Measurements from ENCODE around the gene ADD1.
"Not testable (repeated sequence)": the region's sequence is repeated elsewhere in the genome, so short reads cannot be mapped to it uniquely, and the experiment has no call there.

ADD1 gene

GRCh38 chr4:2922453-2923101 is 78.9 kb downstream of the ADD1 start:
- DNase-seq (ENCODE audit: low read depth): not testable (repeated sequence)

DNA sequence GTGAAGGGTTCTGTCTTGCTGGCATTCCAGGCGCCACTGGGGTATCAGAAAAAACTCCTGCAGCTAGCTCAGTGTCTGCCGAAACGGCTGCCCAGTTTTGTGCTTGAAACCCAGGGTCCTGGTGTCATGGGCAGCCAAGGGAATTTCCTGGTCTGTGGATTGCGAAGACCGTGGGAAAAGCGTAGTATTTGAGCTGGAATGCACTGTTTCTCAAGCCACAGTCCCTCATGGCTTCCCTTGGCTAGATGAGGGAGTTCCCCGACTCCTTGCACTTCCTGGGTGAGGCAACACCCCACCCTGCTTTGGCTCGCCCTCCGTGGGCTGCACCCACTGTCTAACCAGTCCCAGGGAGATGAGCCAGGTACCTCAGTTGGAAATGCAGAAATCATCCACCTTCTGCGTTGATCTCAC is 79.5 kb downstream of the ADD1 start:
- no peak for DNase-seq (ENCODE audit: low read depth)

DNA sequence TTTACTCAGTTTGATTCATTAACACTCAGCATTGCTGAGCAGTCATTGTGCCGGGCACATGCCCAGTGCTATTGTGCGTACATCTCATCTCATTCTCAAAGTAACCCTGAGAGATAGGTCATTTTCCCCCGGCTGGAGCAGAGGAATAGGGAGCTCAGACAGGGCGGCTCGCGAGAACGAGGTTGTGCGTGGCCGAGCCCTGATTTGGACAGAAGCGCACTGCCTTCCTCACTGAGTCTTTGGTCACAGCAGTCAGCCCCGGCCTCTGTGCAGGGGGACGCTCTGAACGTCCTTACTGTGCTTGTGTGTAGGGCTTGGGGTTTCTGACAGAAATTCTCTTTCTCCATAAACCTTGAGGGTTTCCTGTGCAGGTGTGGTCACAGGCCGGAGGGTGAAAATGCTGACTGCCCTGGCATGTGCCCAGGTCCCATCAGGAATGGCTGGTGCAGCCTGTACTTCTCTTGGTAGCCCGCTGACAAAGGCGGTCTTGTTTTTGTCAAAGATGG is 80.1 kb downstream of the ADD1 start:
- DNase-seq (ENCODE audit: low read depth): no peak

DNA sequence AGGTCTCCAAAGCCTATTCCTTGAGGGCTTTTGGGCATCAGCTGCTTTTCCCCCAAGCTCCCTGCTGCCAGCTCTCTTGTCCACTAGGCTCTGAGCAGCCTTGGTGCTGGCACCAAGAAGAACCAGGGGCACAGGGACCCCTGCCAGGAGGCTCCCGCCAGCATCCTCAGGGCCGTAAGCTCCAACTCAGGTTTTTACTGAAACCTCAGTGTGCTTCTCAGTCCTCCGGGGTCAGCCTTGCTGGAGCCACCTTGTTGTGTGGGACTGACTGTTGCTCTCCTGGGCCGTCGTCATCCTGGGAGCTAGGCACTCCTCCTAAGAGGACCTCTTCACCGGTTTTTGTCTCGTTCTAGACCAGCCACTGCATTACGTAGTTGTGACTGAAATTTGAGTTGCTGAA is 80.6 kb downstream of the ADD1 start:
- DNase-seq (ENCODE audit: low read depth): no peak

- no peak for DNase-seq (ENCODE audit: low read depth)
Measured at GRCh38 chr4:2924765-2925301, 81.2 kb downstream of the ADD1 start.

DNA sequence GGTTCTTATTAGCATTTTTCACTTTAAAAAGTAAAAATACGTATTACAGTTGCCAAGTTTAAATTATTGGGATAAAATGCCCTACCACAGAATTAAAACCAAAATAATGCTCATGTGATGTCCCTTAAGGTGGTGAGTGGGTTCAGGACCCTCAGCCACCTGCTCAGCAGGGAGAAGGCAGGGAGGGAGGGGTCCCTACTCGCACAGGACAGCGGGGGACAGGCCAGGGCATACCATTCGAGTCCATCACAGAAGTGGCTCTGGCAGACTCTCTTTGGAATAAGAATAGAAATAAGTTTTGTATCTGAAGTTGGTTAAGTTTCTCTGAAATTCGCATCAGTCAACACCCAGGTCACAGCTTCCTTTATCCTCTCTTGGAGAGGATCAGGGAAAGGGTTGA is 81.9 kb downstream of the ADD1 start:
- DNase-seq (ENCODE audit: low read depth): no peak

DNA sequence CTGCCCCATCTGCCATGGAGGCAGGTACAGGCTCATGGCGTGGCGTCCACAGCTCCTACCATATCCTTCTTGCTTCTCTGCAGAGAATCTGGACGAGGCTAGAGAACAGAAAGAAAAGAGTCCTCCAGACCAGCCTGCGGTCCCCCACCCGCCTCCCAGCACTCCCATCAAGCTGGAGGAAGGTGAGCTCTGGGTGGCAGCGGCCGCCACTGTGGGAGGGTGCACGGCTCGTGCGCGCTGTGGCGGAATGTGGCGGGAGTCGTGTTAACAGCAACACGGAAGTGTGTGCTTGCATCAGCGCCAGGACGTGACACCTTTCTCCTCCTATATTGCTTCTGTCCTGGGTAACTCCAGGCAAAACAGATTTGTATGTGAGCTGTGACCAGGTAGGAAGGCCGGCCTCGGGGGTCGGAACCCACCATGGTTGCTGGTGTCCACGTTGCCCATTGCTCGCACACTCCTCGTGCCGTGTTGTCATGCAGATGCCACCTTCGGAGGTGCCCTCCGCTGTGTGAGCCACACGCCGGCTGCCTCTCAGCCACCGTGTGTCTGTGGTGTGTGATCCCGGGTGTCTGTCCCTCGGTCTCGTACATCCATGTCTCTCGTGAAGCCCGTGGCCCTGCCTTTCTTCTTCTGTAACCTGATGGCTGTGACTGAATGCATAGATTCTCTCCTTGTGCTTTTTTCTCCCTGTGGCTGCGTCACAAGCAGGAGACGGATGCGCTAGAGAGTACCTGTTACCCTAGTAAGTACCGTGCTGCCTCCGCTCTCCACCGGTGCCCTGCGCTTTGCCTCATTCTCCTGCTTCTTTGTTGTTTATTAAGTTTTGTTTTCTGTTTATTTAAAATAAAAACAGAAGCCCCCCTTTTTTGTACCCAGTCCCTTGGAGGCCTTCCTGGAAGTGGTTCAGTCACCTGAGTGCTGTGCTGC is 82.6 kb downstream of the ADD1 start:
- DNase-seq (ENCODE audit: low read depth): no peak

DNA sequence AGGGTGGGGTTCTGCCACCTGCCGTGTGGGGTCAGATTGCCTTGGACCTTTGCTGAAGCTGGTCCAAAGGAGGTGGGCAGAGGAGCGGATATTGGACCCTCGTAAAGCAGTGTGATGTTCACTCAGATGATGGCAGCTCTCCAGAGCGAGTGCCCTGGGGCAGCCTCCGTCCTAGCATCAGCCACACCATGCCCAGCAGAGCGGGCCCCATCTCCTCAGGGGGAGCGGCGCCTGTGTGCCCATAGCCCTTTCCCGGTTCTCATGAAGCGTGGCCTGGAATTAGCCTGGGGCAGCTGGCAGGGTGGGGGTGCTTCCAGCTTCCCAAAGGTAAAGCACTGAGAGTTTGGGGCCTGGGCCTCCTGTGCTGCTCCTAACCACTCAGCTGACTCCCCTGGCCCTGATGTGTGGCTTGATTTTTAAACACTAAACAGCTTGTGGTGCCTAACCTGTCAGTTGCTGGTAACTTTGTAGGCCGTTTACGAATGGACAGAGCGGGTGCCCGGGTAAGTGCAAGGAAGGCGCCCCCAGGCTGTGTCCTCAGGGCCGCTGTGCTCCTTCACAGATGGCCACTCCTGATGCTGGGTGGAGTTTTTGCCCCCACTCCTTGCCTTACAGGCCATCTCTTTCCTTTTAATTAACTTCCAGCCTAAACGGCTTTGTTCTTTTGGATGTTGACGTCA is 83.5 kb downstream of the ADD1 start:
- no peak for DNase-seq (ENCODE audit: low read depth)

GRCh38 chr4:2927696-2928075 is 84.0 kb downstream of the ADD1 start:
- no peak for DNase-seq (ENCODE audit: low read depth)

GRCh38 chr4:2928242-2929176 is 84.9 kb downstream of the ADD1 start:
- DNase-seq (ENCODE audit: low read depth): no peak

- DNase-seq (ENCODE audit: low read depth): no peak
Measured at GRCh38 chr4:2929469-2929868, 85.8 kb downstream of the ADD1 start.

GRCh38 chr4:2930135-2930757 is 86.6 kb downstream of the ADD1 start:
- no peak for DNase-seq (ENCODE audit: low read depth)

GRCh38 chr4:2930758-2931511 is 87.3 kb downstream of the ADD1 start:
- DNase-seq (ENCODE audit: low read depth): no peak

DNA sequence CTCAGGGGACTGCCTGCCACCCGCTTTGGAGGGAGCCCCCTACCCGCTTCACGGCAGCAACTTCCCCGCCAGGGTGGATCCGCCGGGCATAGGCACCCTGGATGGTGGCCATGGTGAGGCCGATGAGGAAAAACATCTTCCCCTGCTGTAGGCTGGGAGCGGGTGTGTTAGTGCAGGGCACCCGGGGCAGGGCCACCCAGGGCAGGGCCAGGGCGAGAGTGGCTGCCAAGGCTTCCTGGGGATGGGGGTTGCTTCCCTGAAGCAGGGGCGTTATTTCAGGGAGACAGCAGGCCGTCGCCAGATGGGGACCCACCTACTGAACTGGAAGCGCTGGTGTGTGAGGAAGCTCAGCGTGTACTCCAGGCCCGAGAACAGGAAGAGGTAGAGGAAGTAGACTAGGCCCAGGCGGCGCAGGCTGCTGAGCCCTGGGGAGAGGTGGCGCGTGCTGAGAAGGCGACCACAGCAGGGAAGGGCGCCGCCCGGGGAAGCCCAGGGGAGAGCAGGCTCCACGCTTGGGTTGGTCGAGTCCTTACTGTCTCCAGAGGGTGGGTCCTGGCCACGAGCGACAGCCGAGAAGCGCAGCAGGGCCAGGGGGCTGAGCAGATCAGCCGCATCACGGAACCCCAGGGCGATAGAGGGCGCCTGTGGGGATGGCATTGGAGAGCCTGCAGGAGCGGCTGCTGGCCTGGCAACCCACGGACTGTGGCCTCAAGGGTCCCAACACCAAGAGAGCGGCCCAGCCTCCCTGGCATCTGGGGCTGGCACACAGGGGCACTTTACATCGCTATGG is 88.1 kb downstream of the ADD1 start:
- peak; percentile 38 for DNase-seq (ENCODE audit: low read depth)

GRCh38 chr4:2932321-2932950 is 88.8 kb downstream of the ADD1 start:
- DNase-seq (ENCODE audit: low read depth): no peak

- DNase-seq (ENCODE audit: low read depth): no peak
Measured at GRCh38 chr4:2932951-2933565, 89.4 kb downstream of the ADD1 start.

DNA sequence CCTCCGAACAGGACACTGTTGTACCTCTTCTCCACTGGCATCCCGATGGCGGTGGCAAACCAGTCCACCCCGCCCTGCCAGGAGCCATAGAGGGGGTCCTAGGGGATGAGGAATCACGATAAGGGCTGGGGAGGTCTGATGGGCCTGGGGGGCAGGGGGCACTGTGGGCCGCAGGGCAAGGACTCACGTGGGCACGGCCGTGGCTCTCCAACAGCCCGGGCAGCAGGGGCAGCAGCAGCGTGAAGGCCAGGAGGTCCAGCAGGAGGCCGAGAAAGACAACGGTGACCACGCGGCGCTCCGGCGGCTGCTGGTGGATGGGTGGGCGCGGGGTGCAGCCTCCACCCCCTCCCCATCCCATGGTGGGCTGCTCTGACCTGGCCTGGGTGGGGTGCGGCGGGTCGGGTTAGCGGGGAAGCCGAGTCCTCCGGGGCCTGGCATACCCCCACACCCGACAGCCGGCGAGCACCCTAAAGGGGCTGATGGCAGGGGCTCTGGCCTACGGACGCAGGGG is 90.0 kb downstream of the ADD1 start:
- no peak for DNase-seq (ENCODE audit: low read depth)
